Panc1 (cell line): ENCODE results near the gene PRKAR2B. TPM values are rescaled to one million over a fixed set of nuclear protein-coding genes. Genes with fewer than 3 reads are reported as not detected.

ENCODE experiments used
- ATAC-seq: fragments of 200-7000 bp; cut with Tn5 transposase; 2 replicates; pipeline ENCODE4 v1.9.1; 2020; ENCODE audit warnings: mild to moderate bottlenecking, moderate library complexity
- BruUV-seq: library from RNA; stranded (reverse); fragments of 400-500 nt; replicated peaks from 2 replicates; lab custom pipeline; 2021; lab: Mats Ljungman, UMichigan
- CTCF ChIA-PET: fragments of 300-600 bp; sonication (Branson Sonifier 250); formaldehyde crosslinking; loops from one replicate; lab custom pipeline; 2022; ENCODE audit warnings: antibody characterized with exemption; lab: Charles Lee
- POLR2A ChIA-PET: fragments of 300-600 bp; sonication (Branson Sonifier 250); formaldehyde crosslinking; loops from one replicate; lab custom pipeline; 2022; ENCODE audit warnings: antibody characterized with exemption; lab: Charles Lee
- DNase-seq: peaks from one replicate; pipeline ENCODE4 v3.0.0-alpha.2; 2010; ENCODE audit warnings: low read depth, low spot score
- H3K27ac ChIP-seq: 2 replicates; pipeline ENCODE4 v1.5.1; 2011; ENCODE audit warnings: mild to moderate bottlenecking, low read length, inconsistent platforms
- H3K27me3 ChIP-seq: fragments of 200-500 bp; sonication (Bioruptor generic); 2 replicates; pipeline ENCODE4 v1.6.0; 2014; ENCODE audit warnings: low read length, inconsistent platforms; ENCODE audit not compliant: control insufficient read depth, insufficient read depth
- H3K36me3 ChIP-seq: fragments of 200-500 bp; sonication (Bioruptor generic); 2 replicates; pipeline ENCODE4 v1.5.1; 2014; ENCODE audit warnings: inconsistent platforms, mild to moderate bottlenecking, low read length, moderate library complexity; ENCODE audit not compliant: control insufficient read depth, insufficient read depth
- H3K4me1 ChIP-seq: 2 replicates; pipeline ENCODE4 v1.5.1; 2011; ENCODE audit warnings: inconsistent platforms, mild to moderate bottlenecking, low read length, moderate library complexity; ENCODE audit not compliant: control insufficient read depth, insufficient read depth
- H3K4me3 ChIP-seq, 2 experiments: 2 replicates each; pipeline ENCODE4 v1.5.1; 2011 to 2012; ENCODE audit warnings: low read depth in 2 of 2, low read length in 2 of 2, mild to moderate bottlenecking in 2 of 2, inconsistent platforms in 1 of 2, moderate library complexity in 1 of 2
- H3K9me3 ChIP-seq: fragments of 200-500 bp; sonication (Bioruptor generic); 2 replicates; pipeline ENCODE4 v1.5.1; 2014; ENCODE audit warnings: low read depth, mild to moderate bottlenecking, inconsistent platforms, low read length, moderate library complexity; ENCODE audit not compliant: control insufficient read depth, insufficient read depth
- POLR2AphosphoS5 ChIP-seq: IDR thresholded peaks from 2 replicates; pipeline ENCODE4 v1.6.1; 2012; ENCODE audit warnings: mild to moderate bottlenecking, low read depth, low read length, moderate library complexity
- SIN3A ChIP-seq: IDR thresholded peaks from 2 replicates; pipeline ENCODE4 v1.6.1; 2012; ENCODE audit warnings: low read depth, mild to moderate bottlenecking, low read length, moderate library complexity, borderline replicate concordance; ENCODE audit not compliant: insufficient read depth
- TCF7L2 ChIP-seq: IDR thresholded peaks from 2 replicates; pipeline ENCODE4 v1.6.1; 2011; ENCODE audit warnings: mild to moderate bottlenecking, low read depth, low read length, inconsistent platforms
- in situ Hi-C: cut with HindIII; loops from 2 replicates; pipeline ENCODE4 v1.10.0; 2016; ENCODE audit warnings: low sequenced_read_pairs, low pct_unique_long_range_greater_than_20kb
- intact Hi-C: fragments of 100-400 bp; cut with micrococcal nuclease; formaldehyde crosslinking; loops from one replicate; pipeline ENCODE4 v1.10.0; 2022; ENCODE audit not compliant: unreplicated experiment
- total RNA-seq: library from RNA; stranded (reverse); gene quantifications from one replicate; pipeline ENCODE4 v1.2.1, GENCODE V29; 2021; ENCODE audit not compliant: unreplicated experiment
- TF ChIP-seq, protein P1 (sequence below), 2 experiments: IDR thresholded peaks; 2 replicates each; pipeline ENCODE4 v1.6.1; 2011 to 2012; ENCODE audit warnings: low read depth in 2 of 2, control low read depth in 1 of 2, low read length in 1 of 2, mild to moderate bottlenecking in 1 of 2, moderate library complexity in 1 of 2; ENCODE audit not compliant: insufficient read depth in 1 of 2
- TF ChIP-seq, protein P2 (sequence below): fragments of 450-650 bp; IDR thresholded peaks from 2 replicates; pipeline ENCODE4 v1.5.1; 2017; ENCODE audit warnings: mild to moderate bottlenecking

Gene PRKAR2B
- total RNA-seq, 1 experiment from 2014 or later = 0.51 TPM

DNA sequence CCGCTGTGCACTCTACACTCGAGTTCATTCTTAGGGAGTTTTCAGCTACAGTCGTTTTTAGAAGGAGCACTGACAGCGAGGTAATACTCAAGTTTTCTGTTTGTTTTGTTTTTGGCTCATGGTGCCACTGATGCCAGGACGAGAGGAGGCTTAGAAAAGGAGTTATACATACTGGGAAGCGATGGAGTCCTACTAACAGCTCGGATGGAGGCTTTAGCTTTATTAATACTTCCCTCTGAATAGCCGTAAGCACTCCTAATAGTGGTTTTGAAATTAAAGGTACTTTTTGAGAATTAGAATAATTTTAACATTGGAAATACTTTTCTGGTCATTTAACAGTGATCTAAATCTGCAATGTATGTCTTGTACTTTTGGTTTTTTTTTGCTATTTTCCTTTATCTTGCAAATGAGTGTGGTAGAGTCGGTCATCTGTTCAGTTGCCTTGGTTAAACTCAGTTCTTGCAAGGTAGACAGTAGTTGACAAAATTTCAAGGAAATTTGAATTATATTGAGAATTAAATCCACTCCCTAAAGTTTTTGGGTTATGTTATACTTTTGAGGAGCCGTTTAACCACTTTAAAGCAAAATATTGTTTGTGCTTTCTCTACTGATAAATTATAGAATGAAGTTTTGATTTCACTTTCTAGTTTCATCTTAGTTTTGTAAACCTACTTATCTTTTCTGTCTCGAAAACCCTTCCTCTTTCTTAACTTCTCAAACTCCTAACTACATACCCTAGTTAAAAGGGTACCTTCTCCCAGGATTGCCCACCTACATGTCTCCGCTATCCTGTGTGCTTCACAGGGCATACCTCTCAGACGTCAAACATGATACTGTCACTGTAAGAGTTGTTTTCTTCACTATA is 125.8 kb downstream of the PRKAR2B start:
- H3K36me3 ChIP-seq = no peaks in the 10 kb centered on the region
- TF ChIP-seq SIN3A (peak; percentile 69; the same call in 1 of the 2 replicates), TCF7L2 (no peak)
- TF ChIP-seq, protein P1, sequence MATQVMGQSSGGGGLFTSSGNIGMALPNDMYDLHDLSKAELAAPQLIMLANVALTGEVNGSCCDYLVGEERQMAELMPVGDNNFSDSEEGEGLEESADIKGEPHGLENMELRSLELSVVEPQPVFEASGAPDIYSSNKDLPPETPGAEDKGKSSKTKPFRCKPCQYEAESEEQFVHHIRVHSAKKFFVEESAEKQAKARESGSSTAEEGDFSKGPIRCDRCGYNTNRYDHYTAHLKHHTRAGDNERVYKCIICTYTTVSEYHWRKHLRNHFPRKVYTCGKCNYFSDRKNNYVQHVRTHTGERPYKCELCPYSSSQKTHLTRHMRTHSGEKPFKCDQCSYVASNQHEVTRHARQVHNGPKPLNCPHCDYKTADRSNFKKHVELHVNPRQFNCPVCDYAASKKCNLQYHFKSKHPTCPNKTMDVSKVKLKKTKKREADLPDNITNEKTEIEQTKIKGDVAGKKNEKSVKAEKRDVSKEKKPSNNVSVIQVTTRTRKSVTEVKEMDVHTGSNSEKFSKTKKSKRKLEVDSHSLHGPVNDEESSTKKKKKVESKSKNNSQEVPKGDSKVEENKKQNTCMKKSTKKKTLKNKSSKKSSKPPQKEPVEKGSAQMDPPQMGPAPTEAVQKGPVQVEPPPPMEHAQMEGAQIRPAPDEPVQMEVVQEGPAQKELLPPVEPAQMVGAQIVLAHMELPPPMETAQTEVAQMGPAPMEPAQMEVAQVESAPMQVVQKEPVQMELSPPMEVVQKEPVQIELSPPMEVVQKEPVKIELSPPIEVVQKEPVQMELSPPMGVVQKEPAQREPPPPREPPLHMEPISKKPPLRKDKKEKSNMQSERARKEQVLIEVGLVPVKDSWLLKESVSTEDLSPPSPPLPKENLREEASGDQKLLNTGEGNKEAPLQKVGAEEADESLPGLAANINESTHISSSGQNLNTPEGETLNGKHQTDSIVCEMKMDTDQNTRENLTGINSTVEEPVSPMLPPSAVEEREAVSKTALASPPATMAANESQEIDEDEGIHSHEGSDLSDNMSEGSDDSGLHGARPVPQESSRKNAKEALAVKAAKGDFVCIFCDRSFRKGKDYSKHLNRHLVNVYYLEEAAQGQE (IDR thresholded peaks at IDR 0.05; ENCODE audit: insufficient read depth in 1 of 2, low read depth in 2 of 2, low read length in 1 of 2) = no peak
- BruUV-seq = TSS peak; percentile 84
- DNase-seq (no peak), ATAC-seq (no peak)
- intact Hi-C loops (no loop called here), in situ Hi-C loops (no loop called here)
- POLR2A ChIA-PET = no interaction called here
- CTCF ChIA-PET = interaction anchor here (0.6 kb wide), 1 partner anchor 10 kb away, joined by 3 read pairs; no protein-coding TSS in a partner anchor
- H3K27ac ChIP-seq = peak overlapping the region; percentile 87
- peak overlapping the region; percentile 79 to 91 for H3K4me3 ChIP-seq
- H3K9me3 ChIP-seq = no peaks in the 10 kb centered on the region
- peaks cover 11% of the 10 kb centered on the region for H3K27me3 ChIP-seq
- peaks cover 10% of the 10 kb centered on the region; the same call in 1 of the 2 replicates for H3K4me1 ChIP-seq

DNA sequence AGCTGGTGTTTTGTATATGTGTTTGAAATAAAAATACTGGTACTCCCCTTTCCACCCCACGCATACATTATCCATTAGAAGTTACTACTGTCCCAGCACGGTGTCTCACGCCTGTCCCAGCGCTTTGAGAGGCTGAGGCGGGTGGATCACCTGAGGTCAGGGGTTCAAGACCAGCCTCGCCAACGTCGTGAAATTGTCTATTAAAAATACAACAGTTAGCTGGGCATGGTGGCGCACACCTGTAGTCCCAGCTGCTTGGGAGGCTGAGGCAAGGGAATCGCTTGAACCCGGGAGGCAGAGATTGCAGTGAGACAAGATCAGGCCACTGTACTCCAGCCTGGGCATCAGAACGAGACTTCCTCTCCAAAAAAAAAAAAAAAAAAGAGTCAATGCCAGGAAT is 127.0 kb downstream of the PRKAR2B start:
- CTCF ChIA-PET = no interaction called here
- POLR2A ChIA-PET = no interaction called here

More for the DNA sequence above, 127.0 kb downstream of the PRKAR2B start:
- TF ChIP-seq POLR2AphosphoS5 (no peak), TCF7L2 (no peak), SIN3A (no peak)
- TF ChIP-seq, protein P2, sequence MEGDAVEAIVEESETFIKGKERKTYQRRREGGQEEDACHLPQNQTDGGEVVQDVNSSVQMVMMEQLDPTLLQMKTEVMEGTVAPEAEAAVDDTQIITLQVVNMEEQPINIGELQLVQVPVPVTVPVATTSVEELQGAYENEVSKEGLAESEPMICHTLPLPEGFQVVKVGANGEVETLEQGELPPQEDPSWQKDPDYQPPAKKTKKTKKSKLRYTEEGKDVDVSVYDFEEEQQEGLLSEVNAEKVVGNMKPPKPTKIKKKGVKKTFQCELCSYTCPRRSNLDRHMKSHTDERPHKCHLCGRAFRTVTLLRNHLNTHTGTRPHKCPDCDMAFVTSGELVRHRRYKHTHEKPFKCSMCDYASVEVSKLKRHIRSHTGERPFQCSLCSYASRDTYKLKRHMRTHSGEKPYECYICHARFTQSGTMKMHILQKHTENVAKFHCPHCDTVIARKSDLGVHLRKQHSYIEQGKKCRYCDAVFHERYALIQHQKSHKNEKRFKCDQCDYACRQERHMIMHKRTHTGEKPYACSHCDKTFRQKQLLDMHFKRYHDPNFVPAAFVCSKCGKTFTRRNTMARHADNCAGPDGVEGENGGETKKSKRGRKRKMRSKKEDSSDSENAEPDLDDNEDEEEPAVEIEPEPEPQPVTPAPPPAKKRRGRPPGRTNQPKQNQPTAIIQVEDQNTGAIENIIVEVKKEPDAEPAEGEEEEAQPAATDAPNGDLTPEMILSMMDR = no peak
- TF ChIP-seq, protein P1 (IDR thresholded peaks at IDR 0.05; ENCODE audit: insufficient read depth in 1 of 2, low read depth in 2 of 2, low read length in 1 of 2) = no peak
- H3K4me3 ChIP-seq = no peak overlapping the region
- H3K27ac ChIP-seq = no peak overlapping the region
- H3K9me3 ChIP-seq = no peaks in the 10 kb centered on the region
- DNase-seq (no peak), ATAC-seq (no peak)
- intact Hi-C loops = no loop called here
- H3K4me1 ChIP-seq = peaks cover 10% of the 10 kb centered on the region; the same call in 1 of the 2 replicates
- H3K27me3 ChIP-seq = no peaks in the 10 kb centered on the region; the same call in 1 of the 2 replicates
- BruUV-seq = no TSS peak
- in situ Hi-C loops = no loop called here
- H3K36me3 ChIP-seq = no peaks in the 10 kb centered on the region
